HL-60 (cell line): Measurements from ENCODE around the gene POU5F2.

Source experiments
- CTCF ChIP-seq: IDR thresholded peaks from one replicate; pipeline ENCODE4 v1.5.1; 2011; ENCODE audit warnings: low read length, control low read depth, inconsistent platforms; ENCODE audit not compliant: insufficient read depth
- POLR2AphosphoS5 ChIP-seq: IDR thresholded peaks from 2 replicates; pipeline ENCODE4 v1.6.1; 2012; ENCODE audit warnings: low read depth
- SPI1 ChIP-seq: IDR thresholded peaks from 2 replicates; pipeline ENCODE4 v1.6.1; 2012; ENCODE audit warnings: low read depth, mild to moderate bottlenecking, borderline replicate concordance
- TF ChIP-seq, protein P1 (sequence below): IDR thresholded peaks from 2 replicates; pipeline ENCODE4 v1.6.1; 2012; ENCODE audit warnings: low read depth; ENCODE audit not compliant: insufficient replicate concordance

- TF ChIP-seq CTCF (no peak), POLR2AphosphoS5 (no peak), SPI1 (no peak)
- TF ChIP-seq, protein P1, sequence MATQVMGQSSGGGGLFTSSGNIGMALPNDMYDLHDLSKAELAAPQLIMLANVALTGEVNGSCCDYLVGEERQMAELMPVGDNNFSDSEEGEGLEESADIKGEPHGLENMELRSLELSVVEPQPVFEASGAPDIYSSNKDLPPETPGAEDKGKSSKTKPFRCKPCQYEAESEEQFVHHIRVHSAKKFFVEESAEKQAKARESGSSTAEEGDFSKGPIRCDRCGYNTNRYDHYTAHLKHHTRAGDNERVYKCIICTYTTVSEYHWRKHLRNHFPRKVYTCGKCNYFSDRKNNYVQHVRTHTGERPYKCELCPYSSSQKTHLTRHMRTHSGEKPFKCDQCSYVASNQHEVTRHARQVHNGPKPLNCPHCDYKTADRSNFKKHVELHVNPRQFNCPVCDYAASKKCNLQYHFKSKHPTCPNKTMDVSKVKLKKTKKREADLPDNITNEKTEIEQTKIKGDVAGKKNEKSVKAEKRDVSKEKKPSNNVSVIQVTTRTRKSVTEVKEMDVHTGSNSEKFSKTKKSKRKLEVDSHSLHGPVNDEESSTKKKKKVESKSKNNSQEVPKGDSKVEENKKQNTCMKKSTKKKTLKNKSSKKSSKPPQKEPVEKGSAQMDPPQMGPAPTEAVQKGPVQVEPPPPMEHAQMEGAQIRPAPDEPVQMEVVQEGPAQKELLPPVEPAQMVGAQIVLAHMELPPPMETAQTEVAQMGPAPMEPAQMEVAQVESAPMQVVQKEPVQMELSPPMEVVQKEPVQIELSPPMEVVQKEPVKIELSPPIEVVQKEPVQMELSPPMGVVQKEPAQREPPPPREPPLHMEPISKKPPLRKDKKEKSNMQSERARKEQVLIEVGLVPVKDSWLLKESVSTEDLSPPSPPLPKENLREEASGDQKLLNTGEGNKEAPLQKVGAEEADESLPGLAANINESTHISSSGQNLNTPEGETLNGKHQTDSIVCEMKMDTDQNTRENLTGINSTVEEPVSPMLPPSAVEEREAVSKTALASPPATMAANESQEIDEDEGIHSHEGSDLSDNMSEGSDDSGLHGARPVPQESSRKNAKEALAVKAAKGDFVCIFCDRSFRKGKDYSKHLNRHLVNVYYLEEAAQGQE: no peak
Measured at GRCh38 chr5:93715761-93716160, 25.6 kb downstream of the POU5F2 start.
